Liver (tissue), 3 donors: Measurements from ENCODE around the gene TAC3.

Experiments used
- CTCF ChIP-seq: fragments of 150-350 bp; IDR thresholded peaks from 2 replicates; pipeline ENCODE4 v1.5.1; 2017; ENCODE audit warnings: improper control_type of control experiment, low read depth, low read length; ENCODE audit not compliant: missing input control
- EGR1 ChIP-seq, 2 donors: IDR thresholded peaks; 2 replicates each; pipeline ENCODE4 v1.6.1; 2016 to 2018; ENCODE audit warnings: antibody characterized with exemption in 2 of 2, low read depth in 2 of 2
- GABPA ChIP-seq, 2 donors: IDR thresholded peaks in 1 of 2; conservative IDR thresholded peaks in 1 of 2; 2 replicates each; pipeline ENCODE4 v1.6.1; 2016; ENCODE audit warnings: antibody characterized with exemption in 2 of 2, mild to moderate bottlenecking in 1 of 2, moderate library complexity in 1 of 2
- HNF4G ChIP-seq: IDR thresholded peaks from 2 replicates; pipeline ENCODE4 v1.6.1; 2016; ENCODE audit warnings: antibody characterized with exemption
- JUND ChIP-seq, 2 donors: IDR thresholded peaks; 2 replicates each; pipeline ENCODE4 v1.6.1; 2016; ENCODE audit warnings: antibody characterized with exemption in 2 of 2
- RAD21 ChIP-seq, 2 donors: IDR thresholded peaks; 2 replicates each; pipeline ENCODE4 v1.6.1; 2016; ENCODE audit warnings: antibody characterized with exemption in 2 of 2, mild to moderate bottlenecking in 2 of 2
- REST ChIP-seq: IDR thresholded peaks from 2 replicates; pipeline ENCODE4 v1.6.1; 2016; ENCODE audit warnings: antibody characterized with exemption, mild to moderate bottlenecking
- SP1 ChIP-seq: IDR thresholded peaks from 2 replicates; pipeline ENCODE4 v1.6.1; 2018; ENCODE audit warnings: antibody characterized with exemption, mild to moderate bottlenecking
- TAF1 ChIP-seq: conservative IDR thresholded peaks from 2 replicates; pipeline ENCODE4 v1.6.1; 2016; ENCODE audit warnings: antibody characterized with exemption, mild to moderate bottlenecking
- YY1 ChIP-seq: IDR thresholded peaks from 2 replicates; pipeline ENCODE4 v1.6.1; 2016; ENCODE audit warnings: antibody characterized with exemption, mild to moderate bottlenecking
- donor health status: healthy.
- donor health status: healthy.

GRCh38 chr12:57046086-57046791 lies 29.9 kb upstream of the TAC3 start:
- TF ChIP-seq GABPA (IDR thresholded peaks at IDR 0.05 in 1 of 2, conservative IDR thresholded peaks at IDR 0.05 in 1 of 2) (no peak), CTCF (no peak), YY1 (no peak), JUND (IDR thresholded peaks at IDR 0.05) (no peak), RAD21 (IDR thresholded peaks at IDR 0.05) (no peak), SP1 (no peak), REST (no peak), HNF4G (no peak), TAF1 (no peak), EGR1 (IDR thresholded peaks at IDR 0.05; ENCODE audit: low read depth in 2 of 2) (no peak)
